IPS DF 4.7 (cell line): ENCODE measurements around the gene TMEM128.
"Not testable (repeated sequence)": the region's sequence is repeated elsewhere in the genome, so short reads cannot be mapped to it uniquely, and the experiment has no call there.

ENCODE experiments used
- DNase-seq: peaks from one replicate; pipeline ENCODE4 v3.0.0-alpha.2; 2013; ENCODE audit warnings: low spot score; ENCODE audit errors: extremely low read depth

Gene TMEM128, protein sequence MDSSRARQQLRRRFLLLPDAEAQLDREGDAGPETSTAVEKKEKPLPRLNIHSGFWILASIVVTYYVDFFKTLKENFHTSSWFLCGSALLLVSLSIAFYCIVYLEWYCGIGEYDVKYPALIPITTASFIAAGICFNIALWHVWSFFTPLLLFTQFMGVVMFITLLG

DNA sequence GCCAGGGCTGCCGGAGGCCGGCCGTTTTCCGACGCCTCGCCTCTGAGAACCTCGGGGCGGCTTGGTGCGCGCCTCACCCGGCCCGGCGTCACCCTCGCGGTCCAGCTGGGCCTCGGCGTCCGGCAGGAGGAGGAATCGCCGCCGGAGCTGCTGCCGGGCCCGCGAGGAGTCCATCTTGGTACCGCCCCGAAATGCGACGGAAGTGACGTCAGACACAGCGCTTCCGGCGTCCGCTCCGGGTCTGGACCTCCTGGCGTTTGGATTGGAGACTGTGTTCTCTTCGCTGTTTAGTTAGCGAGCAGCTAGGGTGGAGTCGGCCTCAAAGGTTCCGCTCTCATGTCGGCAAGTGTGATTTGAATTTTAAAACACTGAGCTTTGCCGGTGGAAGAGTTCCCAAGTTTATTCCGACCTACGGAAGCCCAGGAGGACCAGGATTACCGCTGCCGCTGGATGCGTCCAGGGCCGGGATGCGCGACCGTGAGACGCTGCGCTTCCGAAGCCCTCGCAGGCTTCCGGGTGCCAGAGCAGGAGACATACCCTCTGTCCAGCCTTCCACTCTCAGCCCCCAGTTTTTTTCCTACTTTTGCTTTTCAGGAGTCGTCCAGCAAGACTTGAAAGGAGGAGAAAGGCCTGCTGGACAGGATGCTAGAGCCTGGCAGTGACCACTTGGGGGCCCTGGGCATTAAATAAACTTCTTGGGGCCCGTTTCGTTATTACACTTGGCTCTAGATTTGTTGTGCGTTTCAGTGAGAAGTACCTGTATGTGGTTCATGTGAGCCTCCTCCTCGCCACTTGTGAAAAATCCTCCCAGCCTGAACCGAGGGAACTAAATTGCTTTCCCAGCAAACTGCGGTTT lies at the start of gene TMEM128:
TSS of gene TMEM128 (minus strand) at position 195 of the 856 bp plus-strand sequence. CDS start at position 174, 21 bp downstream.
- DNase-seq = peak; percentile 89

DNA sequence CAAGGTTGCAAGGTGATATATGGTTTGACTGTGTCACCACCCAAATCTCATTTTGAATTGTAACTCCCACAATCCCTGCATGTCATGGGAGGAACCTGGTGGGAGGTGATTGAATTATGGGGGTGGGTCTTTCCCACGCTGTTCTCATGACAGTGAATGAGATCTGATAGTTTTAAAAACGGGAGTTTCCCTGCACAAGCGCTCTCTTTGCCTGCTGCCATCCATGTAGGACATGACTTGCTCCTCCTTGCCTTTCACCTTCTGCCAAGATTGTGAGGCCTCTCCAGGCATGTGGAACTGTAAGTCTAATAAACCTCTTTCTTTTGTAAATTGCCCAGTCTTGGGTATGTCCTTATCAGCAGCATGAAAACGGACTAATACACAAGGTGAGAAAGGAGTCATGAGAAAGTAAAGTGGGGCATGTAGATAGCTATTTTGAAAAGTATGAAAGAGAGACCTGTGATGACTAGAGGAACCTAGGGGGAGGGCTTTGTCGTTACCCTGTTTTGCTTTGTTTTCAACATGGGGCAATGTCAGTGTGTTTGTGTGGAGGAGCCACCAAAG lies 48.3 kb upstream of the TMEM128 start:
- DNase-seq = no peak

DNA sequence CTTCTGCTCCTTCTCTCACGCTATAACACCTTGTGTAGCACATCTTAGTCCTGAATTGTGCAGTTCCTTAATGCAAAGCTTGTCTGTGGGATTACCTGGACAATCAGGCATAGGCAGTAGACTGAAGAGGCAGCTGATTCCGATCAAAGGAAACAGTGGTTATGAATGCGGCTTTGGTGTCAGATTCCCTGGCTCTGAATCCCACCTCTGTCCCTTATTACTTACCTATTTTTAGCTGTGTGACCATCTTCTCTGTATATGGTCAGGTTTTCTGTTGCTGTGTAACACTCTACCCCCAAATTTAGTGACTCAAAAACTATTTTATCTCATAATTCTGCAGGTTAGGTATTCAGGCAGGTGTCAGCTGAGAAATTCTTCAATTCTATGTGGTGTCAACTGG lies 45.3 kb upstream of the TMEM128 start:
- no peak for DNase-seq

DNA sequence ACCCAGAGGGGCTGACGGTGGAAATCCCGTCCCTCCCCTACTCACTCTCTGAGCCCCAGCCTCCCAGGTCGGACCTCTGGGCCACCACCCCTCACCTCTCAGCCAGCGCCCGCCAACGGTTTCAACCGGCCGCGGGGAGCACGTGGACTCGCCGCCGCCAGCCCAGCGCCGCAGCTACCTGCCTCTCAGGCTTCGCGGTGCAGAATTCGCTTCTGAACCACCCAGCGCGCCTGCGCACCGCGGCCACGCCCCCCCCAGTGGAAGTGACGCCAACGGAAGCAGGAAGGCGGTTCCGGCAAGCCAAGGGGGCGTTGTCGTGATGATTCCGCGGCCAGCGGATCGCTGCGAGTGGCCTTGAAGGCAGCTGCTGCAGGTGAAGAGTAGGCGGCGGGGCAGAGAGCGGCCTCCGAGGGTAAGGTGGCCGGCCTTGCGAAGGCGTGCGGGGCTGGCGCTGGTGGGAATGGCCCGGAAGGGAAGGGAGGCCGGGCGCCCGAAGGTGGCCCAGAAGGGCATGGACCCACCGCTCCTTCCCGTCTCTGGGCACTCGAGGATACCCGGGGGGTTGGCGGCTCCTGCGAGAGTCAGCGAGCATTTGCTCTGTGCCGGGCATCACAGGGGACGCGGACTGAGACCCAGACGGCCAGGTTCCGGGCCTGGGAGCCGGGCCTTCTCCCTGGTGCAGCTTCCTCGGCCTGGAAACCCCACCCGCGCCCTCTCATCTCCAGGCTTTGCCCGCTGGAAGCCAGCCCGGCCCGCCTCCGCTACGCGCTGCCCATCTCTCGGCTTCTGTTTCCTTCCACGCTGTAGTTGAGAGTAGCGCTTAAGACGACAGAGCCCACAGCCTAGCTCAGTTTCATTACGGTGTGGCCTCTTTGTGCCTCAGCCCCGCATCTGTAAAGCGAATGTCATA lies 42.2 kb upstream of the TMEM128 start, which contains the start of the genes LYAR and ZBTB49:
TSS of gene LYAR (minus strand) at position 214 of the 910 bp plus-strand sequence. CDS start 6,412 bp downstream, outside the sequence.
TSS of gene ZBTB49 (plus strand) at position 311 of the 910 bp plus-strand sequence. CDS start 9,695 bp downstream, outside the sequence.
- peak; percentile 46 for DNase-seq

DNA sequence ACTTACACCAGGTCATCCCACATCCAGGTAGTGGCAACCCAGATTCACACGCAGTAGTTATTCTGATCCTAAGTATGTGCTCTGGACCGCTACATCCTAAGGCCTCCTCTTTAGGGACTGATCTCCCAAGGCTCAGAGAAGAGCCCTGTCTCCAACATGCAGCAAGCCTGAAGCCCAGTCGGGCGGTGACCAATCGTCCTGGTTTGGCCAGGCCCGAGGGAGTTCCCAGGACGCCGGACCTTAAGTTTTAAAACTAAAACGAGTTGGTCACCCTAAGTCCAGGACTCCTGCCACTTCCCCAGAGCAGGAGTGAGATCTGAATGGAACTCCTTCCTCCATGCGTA lies 41.5 kb upstream of the TMEM128 start:
- no peak for DNase-seq

DNA sequence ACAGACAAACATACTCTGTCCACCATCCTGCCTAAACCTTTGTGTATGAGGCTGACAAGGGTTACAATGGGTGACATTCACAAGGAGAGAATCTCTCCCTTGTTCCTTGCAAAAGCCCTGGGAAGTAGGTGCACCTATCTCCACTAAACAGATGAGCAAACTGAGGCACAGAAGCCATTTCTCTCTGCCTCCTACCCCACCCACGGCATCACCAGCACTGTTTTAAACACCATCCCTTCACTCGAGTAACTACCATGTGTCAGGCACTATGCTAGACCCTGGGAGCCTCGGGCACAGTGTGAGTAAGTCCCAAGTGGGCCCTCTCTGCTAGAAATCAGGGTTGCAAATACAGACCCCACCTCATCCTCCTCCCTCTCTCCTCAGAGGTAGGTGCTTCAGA lies 41.0 kb upstream of the TMEM128 start:
- DNase-seq = no peak

DNA sequence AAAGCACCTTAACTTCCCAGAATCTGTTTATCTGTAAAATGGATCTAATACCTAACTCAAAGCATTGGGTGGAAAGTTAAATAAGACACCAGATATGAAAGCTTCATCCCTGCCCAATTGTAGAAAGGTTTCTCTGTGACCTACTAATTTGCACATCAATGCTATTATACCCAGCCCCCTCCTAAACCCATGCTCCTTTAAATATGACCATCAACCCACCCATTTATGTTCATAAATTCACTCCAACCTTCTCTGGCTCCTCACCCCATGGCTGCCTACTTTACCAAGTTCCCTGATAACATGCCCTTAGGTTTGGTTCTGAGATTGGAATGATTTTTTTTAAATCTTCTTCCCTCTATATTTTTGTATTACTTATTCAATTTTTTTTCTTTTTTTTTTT lies 40.1 kb upstream of the TMEM128 start:
- no peak for DNase-seq

DNA sequence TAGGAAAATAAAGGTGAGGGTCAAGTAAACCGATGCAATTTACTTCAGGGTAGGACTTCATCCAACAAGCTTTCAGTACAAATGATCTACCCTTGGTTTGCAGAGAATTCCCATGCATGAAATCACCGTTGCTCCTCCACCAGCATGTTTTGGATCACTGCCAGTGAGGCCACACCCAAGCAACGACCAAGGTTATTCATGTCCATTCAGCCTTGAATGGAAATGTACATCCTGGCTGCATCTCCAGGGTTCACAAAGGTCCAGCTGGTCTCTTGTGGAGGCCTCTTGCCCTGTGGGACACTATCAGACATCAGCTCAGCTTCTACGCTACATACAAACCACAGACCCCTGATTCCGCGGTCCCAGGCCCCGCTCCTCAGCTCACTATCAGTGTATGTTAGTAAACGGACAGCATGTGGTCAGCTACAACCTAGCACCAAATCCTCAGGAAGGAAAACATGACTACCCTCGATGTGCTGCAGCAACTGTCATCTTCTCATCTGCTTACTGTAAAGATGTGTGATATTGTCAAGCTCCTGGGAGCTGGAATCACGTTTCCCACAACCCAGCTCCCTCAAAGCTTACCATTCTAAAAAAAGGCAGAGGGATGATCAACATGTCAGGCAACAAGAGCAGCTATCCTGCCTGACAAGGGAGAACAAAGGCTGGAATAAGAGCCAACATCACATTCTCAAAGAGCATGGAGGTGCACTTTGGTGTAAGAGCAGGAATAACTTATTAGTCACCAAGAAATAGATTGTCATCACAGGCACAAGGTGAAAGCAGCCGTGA lies 37.0 kb upstream of the TMEM128 start:
- no peak for DNase-seq

DNA sequence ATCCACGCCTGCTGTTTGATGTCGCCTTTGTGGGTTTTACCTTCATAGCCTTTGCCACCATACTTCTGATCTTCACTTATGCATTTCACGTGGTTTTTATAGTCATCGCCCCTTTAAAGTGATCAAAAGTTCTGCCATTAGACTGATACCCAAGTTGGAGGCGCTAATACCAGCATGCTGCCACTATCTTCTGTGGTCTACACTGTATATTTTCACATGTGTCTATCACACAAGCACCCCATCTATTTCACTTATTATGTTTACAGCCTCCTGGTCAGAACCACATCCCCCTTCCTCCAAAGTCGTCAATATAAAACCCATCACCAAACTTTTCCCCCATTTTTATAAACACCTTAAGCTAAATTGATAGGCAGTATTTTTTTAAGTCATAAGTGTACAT lies 33.8 kb upstream of the TMEM128 start:
- DNase-seq = no peak

DNA sequence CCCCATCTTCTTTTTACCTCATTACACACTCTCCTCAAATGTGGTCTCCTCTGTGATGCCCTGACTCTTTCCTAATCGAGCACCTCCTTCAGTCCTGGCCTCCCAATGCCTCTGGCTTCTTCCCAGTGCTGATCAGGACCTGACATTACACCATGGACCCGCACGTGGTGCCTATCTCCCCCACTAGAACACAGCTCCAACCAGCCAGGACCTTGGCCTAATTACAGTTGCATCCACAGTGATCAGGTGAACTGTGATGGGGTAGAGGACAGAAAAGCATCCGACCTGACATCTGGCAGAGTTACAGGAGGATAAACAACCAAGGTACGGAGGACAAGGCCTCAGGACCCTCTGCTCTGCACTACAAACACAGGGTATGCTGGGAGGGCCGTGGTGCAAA lies 29.5 kb upstream of the TMEM128 start:
- no peak for DNase-seq

DNA sequence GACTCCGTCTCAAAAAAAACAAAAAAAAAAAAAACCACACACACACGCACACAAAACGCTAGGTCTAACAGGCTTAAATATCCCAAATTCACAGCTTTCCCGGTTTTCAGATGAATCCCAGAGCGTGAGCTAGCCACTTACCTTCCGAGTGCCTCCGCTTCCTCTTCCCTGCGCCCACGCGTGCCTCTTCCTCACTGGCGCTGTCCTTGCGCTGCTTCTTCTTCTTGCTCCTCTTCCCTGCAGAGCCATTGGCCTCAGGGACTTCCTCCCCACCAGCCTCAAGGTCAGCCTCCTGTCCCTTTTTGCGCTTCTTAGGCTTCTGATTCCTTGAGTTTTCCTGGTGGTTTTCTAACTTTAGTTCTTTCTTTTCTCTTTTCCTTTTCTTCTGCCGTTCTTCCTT lies 26.2 kb upstream of the TMEM128 start:
- DNase-seq = no peak

DNA sequence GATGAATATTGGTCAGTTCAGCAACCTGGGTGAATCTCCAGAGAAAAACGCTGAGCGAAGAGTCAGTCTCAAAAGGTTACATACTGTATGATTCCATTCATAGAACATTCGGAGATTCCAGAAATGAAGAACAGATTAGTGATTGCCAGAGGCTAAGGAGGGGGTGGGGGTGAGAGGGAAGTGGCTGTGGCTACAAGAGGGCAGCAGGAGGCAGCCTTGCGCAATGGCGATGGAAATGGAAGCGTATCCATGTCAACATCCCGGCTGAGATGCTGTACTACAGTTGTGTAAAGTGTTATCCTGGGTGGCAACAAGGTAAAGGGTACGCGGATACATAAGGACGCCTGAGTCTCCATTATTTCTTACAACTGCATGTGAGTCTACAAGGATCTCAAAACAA lies 23.9 kb upstream of the TMEM128 start:
- DNase-seq = no peak

DNA sequence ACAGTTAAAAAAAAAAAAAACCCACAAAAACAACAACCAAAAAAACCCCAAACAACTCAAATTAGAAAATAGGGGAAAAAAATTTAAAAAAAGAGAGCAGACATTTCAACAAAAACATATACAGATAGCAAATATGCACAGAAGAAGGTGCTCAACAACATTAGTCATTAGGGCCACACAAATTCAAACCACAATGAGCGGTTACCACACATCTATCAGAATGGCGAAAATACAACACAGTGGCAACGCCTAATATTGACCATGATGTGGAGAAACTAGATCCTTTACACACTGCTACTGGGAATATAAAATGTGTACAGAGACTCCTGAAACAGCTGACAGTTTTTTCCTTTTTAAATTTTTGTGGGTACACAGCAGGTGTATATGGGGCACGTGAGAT lies 22.5 kb upstream of the TMEM128 start:
- no peak for DNase-seq

DNA sequence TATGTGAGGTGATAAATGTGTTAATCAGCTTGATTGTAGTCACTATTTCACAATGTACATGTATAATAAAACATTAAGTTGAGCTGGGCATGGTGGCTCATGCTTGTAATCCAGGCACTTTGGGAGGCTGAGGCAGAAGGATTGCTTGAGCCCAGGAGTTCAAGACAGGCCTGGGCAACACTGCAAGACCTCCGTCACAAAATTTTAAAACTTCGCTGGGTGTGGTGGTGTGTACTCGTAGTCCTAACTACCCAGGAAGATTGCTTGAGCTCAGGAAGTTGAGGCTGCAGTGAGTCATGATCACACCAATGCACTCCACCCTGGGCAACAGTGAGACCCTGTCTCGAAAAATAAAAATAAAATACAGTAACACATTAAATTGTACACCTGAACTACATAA lies 21.8 kb upstream of the TMEM128 start:
- no peak for DNase-seq

DNA sequence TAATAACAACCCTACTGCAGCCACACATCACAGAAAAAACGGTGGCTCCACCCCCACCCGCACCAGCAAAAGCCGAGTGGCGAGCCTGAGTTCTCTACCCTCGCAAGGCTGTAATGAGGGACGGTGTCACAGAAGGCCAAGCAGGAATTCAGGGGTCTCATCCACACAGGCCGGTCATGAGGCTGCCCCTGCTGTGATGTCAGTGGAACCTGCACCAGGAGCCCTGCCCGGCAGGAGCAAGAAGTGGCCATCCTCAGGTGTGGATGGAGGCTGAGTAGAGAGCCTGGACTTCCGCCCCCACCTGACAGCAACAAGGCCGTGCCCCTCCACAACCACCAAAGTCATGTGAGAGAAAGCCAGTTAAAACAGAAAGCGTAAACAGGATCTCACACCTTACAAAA lies 21.3 kb upstream of the TMEM128 start:
- DNase-seq = no peak

DNA sequence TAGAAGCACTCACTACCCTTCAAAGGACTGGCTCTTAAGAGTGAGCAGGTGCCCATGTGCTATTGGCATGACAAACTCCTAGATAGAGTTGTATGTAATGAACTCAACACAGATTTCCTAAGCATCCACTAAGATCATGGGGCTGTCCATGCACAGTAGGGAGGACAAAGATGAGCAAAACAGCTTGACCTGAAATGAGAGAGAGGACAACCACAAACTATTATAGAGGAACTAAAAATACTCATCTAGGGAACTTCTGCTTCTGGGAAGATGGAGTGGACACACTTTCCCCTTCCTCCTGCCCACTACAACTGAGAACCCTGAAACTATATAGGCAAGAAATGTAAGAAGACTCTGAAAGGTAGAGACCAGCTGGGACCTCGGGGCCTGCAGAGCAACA lies 20.8 kb upstream of the TMEM128 start:
- no peak for DNase-seq

DNA sequence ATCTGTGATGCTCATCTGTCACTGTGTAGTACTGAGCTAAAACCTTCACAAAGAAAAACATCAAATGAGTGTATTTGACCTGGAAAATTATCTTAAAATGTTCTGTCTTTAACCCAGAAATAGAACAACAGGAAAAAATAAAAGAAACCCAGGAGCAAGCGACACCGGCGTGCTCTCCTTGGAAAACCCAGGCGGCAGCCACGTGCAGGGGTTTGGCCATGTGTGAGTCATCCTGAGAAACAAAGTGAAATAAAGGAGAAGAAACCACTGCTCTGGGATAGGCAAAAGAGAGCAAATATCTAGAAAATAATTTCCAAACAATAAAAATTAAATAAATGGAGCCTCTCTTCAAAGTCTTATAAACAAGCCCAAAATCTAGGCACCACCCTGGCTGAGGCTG lies 20.0 kb upstream of the TMEM128 start:
- DNase-seq = no peak

DNA sequence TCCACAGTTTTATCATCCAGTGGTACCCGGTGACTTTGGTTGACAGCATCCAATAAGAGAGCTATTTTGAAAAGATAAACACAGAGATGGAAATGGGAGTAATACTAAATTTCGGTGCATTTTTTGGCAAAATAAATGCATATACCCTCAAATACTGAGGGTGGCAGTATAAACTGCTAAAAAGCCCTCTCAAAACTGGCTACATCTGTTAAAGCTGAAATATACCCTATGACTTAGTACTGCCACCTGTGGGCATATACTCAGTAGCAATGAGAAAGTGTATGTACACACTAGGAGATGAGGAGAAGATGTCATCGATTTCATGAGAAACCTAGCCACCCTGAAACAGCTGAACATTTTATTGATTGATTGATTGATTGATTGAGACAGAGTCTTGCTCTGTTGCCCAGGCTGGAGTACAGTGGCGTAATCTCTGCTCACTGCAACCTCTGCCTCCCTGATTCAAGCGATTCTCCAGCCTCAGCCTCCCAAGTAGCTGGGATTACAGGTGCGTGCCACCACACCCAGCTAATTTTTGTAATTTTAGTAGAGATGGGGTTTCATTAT lies 12.2 kb upstream of the TMEM128 start:
- DNase-seq = no peak

DNA sequence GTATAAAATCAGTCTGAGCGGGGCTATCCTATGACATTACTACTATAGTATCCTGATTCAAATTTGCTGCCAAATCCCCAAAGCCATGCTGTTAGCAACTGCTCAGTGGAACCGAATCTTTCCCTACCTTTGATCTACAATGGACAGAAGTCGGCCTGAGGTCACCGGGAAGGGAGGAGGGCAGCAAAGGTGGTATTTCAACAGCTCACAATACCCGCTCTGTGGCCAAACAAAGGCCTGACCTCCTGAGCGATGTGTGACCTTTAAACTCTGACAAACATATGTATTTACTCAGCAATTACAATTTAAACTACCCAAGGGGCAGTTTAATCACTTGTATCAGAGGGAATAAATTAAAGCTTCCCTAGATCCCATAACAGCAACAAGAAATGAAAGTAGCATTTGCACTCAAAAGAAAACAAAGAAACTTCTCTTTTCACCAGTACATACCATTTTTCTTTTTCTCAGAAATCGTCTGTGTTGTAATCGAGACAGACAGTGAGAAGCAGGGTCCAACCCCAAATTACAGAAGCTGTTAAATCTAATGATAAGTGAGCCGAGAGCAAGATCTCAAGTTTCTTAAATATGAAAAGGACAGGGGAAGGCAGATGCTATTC lies 11.6 kb upstream of the TMEM128 start:
- no peak for DNase-seq

DNA sequence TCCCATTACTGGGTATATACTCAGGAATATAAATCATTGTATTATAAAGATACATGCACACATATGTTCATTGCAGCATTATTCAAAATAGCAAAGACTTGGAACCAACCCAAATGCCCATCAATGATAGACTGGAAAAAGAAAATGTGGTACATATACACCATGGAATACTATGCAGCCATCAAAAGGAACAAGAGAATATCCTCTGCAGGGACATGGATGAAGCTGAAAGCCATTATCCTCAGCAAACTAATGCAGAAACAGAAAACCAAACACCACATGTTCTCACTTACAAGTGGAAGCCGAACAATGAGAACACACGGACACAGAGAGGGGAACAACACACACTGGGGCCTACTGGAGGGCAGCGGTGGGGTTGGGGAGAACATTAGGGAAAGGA lies 9.7 kb upstream of the TMEM128 start:
- not testable (repeated sequence) for DNase-seq
